HG03175 (cell line): ENCODE measurements around the gene HOXB7.

Experiments used
- ATAC-seq: cut with Tn5 transposase; IDR thresholded peaks from one replicate; pipeline ENCODE4 v1.9.1; 2021; ENCODE audit warnings: mild to moderate bottlenecking, moderate library complexity; ENCODE audit not compliant: unreplicated experiment

The HOXB7 gene

DNA sequence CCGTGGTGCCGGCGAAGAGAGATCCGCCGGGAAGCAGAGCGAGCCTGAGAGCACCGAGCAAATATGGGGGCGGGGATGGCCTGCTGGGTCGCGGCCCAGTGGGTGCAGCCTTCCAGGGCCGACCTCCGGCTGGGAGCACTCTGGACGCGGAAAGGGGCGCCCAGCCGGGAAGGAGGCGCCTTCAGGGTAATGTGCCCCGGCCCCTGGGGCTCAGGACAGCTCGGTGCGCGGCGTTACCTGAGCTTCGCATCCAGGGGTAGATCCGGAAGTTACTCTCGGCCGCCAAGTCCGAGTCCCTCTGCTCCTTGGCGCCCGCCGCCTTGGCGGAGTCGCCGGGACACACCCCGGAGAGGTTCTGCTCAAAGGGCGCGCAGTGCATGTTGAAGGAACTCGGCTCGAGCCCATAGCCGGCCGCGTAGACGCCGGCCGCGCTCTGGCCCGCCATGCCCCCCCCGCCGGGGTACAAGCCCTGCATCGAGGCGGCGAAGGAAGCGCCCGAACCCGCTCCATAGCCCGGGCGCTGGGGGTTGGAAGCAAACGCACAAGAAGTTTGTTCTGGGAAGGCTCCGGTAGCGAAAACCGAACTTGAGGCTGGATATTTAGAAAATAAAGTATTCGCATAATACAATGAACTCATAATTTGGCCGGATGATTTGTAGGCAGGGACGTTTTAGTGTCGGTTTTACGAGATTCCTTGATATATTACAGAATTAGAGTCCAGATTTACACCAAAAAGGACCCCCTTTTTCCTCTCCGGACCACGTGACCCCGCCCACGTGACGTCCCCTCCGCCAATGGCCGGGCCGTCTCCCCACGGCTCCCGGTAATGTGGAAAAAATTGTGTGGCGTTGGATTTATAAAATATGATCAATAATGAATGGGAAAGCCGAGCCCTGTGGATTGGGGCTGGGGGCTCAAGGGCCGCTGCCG is at the start of gene HOXB7:
HOXB7 (minus strand) TSS at position 736 of the 930 bp plus-strand sequence; CDS start at position 637, 99 bp downstream.
- no peak for ATAC-seq

DNA sequence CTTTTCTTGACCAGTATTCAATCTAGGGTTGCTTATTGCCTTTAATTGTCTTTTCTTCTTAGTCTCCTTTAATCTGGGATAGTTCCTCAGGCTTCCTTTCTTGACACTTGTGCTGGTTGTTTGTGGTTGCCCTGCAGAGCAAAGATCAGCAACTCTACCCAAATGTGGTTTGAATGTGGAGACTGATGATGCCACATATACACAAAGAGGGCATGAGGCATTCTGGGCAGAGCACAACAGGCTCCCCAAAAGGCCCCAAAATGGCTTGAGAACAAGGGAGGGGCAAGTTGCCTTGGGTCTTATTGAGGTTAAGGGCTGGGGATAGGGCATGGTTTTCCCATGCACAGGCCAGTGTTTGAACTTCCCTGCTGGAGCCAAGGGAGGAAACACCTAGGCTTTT is 45.1 kb upstream of the HOXB7 start:
- no peak for ATAC-seq

DNA sequence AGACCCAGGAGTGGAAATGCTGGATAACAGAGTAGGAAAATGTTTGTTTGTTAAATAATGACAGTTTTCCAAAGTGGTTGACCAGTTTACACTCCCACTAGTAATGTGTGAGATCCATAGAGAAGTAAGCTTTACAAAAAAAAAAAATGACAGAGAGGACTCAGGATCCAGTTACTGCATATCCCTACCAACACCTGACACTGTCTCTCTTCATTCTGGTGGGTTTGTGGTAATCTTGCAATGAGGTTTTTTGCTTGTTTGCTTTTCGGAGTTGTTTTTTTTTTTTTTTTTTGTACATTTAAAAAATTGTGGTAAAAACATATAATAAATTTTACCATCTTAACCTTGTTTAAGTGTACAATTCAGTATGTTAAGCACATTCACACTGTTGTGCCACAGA is 38.9 kb upstream of the HOXB7 start:
- no peak for ATAC-seq

DNA sequence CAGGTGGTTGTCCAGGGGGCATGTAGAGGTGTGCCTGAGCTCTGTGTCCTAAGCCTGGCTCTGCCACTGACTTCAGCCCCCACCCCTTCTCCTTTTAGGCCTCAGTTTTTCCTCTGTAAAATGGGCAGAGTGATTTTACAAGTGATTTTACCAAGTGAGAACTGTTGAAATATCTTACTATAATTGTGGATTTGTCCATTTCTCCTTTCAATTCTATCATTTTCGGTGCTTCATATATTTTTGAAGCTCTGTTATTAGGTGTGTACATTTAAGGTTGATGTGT is 37.1 kb upstream of the HOXB7 start:
- ATAC-seq = no peak

DNA sequence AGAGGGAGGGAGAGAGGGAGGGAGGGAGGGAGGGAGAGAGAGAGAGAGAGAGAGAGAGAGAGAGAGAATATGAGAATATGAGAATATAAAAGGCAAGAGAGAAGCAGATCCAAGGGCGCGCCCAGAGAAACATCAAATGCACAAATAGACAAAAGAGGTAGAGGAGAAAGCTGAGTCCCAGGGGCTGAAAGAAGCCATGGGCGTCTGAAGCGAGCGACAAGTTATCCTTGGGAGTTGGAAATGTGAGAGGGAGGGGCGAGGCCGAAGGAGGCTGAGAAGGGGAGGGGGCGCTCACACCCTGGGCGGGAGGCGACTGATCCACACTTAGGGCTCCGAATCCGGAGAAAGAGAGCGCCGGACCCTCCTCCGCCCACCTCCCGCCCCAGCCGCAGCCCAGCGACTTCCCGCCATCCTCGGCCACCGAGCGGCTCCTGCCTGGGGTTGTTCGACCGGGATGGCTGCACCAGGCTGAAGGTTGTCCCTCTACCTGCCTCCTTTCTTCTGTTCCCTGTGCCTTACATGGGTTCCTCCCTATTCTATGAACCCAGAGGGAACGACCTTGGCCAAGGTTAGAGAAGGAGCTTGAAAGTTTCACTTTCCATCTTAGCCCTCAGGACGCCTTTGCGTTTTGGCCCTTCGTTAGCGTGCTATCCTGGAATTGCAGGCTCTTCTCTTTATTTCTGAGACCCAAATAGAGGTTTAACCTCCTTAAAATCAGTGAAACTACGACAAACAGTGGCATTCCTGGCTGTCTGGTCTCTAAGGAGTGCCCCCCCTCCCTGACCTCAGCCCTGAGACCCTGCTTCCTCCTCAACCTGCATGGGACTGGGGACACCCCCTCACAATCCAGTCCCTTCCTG is 36.5 kb upstream of the HOXB7 start:
- no peak for ATAC-seq

DNA sequence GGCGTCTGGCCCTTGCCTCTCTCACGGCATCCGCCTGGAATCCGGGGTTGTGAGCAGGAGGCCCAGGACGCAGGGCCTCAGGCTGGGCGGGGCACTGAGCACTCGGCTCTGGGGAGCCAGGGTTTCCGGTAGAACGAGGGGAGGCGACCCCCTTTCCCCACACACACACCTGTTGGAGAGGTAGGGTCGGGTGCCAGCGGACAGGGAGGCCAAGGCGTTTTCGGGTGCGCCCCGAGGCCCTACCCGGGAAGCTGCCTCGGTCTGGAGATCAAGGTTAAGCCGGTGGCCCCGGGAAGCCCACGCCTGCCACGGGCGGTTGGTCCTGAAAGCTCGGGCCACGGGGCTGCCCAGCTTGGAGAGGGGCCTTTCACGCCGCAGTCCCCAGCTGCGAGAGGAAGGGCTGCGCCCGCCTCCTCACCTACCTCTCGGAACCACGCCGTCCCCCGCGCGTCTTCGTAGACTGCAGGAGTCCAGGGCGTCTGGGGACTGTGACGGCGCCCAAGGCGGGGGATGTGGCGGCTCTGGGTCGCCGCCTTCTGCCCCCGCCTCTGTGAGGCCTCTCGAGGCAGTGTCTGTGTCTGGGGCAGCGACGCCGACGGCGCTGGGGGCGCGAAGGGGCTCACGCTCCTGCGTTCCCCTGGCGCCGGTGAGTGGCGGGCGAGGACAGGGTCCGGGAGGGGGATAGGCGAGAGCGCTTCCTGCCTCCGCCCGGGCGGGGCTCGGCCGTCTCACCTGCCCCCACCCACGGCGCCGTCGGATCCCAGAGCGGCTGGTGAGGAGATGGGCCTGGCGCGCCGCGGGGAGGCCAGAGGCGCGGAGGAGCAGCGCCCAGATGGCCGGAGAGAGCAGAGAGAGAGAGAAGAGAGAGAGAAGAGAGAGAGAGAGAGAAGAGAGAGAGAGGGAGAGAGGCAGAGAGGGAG is 35.6 kb upstream of the HOXB7 start:
- no peak for ATAC-seq

DNA sequence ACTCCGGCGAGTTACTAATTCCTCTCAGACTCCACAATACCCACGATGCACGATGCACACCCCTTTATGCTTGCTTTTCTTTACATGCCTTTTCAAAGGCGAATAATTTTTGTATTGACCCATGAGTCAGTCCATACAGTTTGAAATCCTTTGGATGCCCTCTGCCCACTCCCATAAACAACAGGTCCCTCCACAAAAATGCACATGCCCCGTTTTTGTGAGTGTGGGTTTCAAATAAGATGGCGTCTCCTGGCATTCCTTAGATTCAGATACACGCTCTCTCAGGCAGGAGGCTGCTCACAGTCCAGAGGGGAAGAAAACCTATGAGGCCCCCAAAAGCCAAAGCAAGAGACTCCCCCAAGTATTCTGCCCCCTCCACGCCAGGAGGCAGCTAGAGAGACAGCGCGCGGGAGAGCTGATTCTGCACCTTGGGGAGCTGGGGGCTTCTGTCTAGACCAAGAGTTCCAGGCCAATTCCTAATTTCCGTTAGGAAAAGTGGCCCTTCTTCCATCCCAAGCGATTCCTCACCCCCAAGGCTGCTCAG is 34.9 kb upstream of the HOXB7 start:
- ATAC-seq = no peak

DNA sequence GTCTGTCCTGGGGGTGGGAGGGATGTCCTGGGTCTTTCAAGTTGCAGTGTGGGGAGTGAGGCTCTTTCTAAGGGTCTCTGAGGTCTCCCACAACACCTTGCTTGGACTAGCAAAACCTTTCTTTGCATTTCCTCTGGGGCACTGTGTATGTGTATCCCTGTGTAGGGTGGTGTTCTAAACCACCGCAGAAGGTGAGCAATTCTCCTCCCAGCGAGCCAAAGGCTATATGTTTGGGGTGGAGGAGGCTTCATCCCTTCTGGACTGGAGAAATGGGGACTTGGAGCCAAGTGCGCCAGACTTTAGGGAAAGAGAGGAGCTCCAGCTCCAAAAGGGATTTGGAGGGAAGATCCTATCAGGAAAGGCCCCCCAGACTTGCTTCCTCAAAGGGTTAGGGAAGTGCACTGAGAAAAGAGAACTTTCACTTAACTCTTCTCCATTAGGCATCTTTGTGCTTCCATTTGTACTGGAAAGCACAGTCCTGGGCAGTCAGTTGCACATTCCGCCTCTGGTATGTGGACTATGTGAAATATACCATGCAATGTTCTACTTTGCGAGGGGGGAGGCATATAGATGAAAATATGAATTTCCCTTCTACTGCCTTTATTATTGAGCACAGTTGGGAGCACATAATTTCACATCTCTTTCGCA is 34.2 kb upstream of the HOXB7 start:
- no peak for ATAC-seq

DNA sequence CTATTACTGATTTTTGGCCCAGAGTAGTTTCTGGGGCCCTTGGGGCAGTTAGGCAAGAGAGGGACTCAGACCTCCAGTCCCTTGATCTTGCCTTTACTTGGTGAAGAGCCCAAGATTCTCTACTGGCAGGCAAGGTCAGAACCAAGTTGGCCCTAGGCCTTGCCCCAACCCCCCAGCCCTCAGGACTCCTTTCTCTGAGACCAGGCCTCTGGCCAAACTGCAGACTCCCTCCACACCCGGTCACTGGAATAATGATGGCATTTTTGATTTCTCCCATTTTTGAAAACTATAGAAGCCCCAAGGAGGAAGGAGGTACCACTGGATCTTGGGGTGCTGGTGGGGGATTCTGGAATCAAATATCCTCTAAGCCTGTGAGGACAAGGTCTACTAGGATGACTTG is 33.3 kb upstream of the HOXB7 start:
- no peak for ATAC-seq

DNA sequence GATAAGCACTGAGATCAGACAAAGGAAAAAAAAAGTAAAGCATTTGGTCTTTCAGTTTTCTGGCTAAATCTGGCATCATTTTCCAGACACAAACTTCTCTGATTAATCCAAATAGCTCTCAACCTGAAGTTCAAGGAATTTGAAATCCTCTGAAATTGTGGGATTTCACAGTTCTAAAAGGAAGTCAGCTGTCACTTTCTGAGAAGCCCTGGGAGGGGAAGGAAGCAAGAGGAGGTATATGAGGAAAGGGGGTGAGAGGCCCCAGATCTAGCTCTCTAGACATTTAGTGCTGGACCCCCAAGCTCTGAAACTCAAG is 32.8 kb upstream of the HOXB7 start:
- ATAC-seq = no peak

DNA sequence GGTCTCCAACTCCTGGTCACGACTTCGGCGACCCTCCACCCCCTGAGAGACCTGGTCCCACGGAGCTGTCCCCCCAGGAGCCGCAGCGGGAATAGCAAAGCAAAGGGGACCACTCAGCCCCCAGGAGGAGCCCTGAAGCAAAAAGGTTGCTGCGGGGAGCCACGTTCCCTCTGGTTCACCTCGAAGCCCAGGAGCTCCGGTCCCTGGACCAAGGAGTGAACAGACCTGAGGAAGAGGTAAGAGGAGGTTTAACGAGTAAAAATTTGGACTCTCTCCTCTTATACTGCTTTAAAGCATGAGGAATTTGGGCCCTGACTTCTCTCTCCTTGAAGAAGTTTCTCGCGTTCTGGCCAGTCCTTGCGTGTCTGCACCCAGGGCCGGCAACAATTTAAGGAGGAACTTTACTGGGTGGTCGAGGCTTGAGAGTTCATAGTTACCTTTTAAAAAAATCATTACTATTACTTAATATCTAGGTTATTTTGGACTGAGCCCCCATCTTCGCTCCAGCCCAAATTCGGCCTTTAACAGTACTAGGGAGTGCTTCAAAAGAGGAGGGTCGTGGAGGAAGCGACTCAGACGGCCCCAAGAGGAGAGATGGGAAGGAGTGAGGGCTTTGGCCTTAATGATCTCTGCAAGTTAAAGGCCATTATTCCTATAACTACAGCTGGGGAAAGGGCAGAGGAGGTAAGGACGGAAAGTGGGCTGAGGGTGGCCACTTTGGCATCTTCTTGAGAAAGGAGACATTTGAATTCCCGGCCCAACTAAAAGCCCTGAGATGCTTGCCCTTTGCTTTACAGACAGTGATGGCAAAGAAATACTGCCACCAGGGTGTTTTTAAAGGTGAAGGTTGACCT is 32.3 kb upstream of the HOXB7 start:
- no peak for ATAC-seq

DNA sequence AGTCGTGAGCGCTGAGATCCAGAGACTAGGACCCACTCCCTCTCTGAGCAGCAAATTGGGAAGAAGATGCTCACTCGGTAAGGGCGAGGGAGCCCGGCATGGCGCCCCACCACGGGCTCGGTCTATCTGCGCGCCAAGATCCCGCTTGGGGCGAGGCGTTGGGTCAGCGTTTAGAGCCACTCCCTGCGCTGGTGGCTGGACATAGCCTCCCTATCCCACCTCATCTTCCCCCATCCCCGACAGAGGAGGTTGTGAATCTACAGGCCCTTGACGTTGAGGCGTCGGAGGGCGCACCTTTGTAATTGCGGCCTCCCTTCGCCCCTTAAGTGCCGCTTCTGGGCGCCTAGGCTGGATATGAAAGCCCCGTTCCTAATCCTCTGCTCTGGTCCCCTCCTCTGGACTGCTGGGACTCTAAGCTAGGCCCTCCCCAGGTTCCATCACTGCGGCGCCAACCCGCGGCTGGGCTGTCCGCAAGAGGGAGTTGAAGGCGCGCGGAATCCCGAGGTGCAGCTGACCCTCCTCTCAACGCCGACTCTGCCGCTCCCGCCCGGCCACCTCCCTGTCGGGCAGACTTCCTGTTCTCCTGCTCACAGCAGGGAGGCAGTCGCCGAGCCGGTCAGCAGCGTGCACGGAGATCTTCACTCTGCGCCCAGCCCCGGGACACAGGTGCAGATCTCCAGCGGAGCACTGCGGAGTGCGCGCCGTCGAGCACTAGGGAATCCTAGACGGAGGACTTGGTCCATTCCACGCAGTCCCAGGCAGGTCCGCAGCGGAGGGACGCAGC is 31.4 kb upstream of the HOXB7 start:
- no peak for ATAC-seq

DNA sequence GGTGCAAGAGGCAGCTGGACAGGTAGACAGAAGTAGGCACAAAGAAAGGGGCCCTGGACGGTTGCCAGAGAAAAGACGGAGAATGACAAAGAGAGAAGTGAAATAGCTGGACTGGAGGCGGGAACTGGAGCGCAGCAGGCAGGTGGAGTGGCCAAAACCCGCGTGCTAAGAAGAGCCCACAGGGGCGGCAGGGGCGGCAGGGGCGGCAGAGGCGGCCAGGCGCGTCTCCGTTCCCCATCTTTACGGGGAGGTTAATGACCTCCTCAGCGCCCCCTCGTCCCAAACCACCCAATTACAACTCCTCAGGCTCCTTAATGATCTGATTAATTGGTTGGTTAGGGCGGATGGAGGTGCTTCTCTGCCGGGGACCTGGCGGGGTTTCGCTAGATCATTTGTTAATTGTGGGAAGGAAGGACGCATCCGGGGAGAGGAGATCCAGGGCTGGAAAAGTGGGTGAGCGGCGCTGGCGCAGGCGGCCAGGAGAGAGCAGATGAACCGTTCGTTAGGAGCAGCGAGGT is 30.8 kb upstream of the HOXB7 start:
- no peak for ATAC-seq

DNA sequence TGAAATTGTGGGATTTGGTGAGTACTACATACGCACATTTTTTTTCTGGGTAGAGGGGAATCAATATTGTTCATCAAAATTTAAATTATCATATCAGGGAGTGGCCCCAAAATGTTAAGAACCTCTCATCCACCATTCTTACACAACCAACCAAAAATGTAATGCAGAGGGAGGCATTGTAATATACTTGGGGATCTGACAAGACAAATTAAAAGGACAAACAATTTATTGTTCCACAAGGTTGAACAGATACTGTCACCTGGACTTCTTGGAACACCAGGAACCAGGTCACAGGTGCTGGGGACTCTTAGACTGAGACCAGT is 30.0 kb upstream of the HOXB7 start:
- no peak for ATAC-seq

DNA sequence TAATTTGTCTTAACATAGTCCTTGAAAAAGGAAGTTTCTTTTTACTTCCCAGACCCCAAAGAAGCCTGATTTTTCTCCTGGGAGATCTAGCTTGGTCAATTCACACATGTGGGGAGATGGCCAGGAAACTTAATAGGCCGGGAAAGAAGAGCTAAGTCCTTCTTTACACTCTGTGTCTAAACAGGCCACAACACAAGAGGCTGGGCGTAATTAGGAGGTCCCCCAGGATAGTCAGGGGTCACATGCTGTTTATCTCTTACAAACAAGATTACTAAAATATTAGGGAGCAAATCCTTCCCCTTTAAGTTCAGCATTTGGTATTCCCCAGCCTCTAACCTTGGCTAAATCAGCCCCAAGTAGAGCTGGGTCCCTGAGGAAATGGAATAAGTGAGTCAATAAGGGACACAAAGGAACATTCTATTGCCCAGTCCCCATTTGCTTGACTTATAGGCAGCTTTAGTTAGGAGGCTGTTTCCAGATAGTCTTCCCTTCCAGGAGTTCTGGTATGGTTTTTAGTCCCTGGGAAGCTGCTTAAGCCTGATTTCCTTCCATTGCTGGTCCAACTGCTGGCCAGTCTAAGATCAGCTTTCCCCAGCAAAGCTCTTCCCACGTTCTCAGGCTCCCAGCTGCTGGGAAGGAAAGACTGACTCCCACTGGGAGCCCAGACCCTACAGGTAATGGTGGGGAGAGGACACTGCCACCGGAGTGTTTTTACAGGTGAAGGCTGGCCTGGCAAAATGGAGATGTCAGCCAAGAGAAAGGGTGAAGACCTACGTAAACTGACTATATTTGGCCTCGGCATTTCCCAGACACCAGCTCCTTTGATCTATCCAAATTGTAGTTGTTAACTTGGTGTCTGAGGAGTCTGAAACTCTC is 29.4 kb upstream of the HOXB7 start:
- no peak for ATAC-seq

DNA sequence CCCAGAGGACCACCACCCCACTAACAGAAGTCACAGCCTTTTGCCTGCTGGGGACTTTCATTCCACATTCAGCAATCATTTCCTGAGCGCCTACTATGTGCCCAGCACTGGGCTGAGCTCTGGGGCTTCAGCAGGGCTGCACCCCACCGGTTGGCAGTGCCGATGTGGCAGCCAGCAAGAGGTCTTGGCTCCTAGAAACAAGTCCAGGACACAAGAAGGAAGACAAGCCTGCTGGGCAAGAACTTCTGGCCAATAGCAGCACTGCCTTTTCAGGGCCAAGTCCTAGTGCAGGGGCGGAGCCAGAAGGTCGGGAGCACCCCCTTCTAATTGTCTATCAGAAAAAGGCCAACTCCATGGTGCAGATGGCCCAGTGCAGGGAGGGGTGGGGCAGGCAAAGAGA is 28.3 kb upstream of the HOXB7 start:
- no peak for ATAC-seq

DNA sequence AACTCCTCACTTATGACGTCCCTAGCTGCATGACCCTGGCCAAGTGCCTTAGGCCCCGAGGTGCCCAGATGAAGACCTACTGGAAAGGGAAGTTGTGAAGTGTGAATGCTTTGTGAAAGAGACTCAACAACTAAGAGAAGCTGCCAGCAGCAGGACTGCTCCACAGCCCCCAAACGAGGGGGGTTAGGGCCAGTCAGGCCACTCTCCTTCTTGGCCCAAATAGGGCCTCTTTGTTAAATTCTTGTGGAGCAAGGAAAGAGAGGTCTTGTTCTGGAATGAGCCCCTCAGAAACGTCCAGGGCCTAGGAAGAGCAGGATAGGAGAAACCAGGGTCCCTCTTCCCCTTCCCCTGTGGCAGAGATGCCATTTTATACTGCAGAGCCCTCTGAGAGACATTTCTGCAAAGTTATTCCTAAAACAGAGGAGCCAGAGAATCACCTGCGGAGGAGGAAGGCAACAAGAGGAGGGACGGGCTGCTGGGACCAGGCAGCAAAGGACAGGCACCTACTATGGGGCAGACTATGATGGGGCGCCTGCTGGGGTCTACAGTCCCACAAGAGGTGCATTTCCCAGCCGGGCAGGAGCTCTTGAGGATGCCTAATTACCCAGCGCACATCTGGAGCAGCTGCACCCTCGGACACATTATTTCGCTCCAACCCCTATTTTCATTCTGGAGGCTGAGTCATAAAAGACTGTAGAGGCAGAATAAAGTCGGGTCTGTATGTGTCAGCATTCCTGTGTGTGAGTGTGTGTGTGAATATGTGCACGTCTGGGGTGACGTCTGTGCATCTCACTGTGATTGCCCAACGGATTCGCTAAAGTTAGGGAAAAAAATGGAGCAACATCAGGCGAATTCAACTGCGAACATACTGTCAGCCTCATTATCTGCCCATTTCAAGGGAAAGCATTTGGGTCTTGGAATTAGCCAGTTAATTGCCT is 26.8 kb upstream of the HOXB7 start:
- no peak for ATAC-seq
